Suppressor macrophage (primary cell): ENCODE results near the gene PPIH.
"Not testable (repeated sequence)": the region's sequence is repeated elsewhere in the genome, so short reads cannot be mapped to it uniquely, and the experiment has no call there.

Source experiments
- DNase-seq, 4 experiments: peaks; one replicate each; pipeline ENCODE4 v3.0.0-alpha.2; 2020 to 2022

Gene PPIH

GRCh38 chr1:42682739-42683531 lies 24.7 kb downstream of the PPIH start:
- peak; percentile 92 to 97 (median 96) for DNase-seq

DNA sequence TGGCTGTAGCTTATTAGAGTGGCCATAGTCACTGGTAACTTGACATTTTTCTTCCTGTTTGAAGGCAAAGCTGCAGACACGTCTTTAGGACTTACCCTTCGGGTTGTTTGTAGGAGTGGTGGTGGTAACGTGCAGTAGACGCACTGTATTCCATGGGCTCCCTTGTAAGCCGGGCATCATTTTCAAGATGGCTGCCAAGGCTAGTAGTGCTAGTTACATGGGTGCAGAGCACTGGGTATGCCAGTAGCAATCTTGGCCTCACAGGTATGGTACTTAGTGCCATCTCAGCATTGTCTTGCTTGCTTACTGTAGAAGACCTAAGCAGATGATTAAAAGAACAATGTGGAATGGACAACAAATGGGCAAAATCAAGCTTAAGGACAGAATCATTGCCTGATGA lies 25.9 kb downstream of the PPIH start:
- peak in 2 of 4 experiments; percentile 4 to 10 for DNase-seq

DNA sequence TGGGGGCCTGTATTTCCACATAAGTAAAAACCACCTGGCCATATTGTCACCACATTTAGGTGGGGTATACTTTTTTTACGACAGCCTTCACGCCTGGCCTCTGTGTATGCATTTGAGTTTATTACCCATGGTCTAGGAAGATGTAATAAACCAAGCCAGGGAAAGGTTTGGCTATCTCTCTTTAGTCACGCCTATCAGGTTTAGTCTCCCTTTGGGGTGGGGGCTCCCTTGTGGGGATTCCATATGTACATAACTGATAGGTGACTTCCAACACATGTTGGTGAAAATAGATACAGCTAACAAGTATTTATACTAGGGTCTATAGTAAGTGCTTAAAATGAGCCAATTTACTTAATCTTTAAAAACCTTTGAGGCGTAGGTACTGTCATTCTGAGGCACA lies 28.2 kb downstream of the PPIH start:
- DNase-seq, result no peak

- no peak for DNase-seq
These were observed 31.7 kb downstream of the PPIH start for GRCh38 chr1:42689912-42690311.

DNA sequence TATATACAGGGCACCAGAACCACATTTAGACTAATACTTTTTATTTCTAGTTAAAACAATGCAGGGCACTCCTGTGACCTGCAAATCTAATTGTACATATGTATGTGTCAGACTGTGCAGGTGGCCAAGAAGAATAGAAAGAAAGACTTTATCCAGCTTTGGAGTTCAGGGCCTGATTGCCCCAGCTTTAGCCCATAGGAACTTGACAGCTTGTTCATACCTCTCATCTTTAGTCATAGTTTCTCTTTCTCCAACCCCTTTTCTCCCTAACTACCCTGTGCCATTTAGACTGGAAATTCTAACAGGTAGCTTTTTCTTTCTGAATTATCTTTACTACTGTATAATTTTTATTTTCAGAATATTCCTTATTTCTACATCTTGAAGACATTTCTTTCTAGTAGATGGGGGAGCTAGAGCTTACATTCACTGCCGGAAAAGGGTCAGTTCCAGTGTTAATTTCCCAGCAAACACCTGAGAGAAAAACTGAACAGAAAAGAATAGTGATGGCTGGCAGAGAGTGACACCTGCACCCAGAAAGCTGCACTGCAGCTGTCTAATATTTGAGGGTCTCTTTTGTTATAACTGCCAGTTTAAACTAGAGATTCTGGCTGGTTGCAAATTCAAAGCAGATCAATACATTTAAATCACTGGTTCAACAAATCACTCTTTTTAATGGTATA lies 32.4 kb downstream of the PPIH start:
- DNase-seq, result no peak

GRCh38 chr1:42691157-42691498 lies 32.9 kb downstream of the PPIH start:
- no peak for DNase-seq

DNA sequence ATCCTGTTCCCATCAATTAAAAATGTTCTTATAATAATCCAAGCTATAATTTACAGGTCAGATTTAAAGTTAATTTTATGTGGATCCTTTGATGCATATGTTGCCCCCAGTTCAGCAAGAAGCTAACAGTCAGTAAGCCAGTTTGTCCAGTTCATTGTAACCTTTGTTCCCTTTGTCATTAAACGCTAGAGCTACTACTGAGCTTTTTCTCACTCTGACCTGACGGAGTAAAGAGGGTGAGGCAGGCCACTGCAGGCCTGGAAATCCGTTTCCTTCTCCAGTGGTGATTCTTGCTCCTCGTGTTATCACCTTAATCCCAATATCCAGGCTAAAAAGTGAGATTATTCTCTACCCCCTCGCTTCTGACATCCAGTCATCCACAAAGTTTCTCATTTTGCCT lies 34.2 kb downstream of the PPIH start:
- DNase-seq, result no peak

DNA sequence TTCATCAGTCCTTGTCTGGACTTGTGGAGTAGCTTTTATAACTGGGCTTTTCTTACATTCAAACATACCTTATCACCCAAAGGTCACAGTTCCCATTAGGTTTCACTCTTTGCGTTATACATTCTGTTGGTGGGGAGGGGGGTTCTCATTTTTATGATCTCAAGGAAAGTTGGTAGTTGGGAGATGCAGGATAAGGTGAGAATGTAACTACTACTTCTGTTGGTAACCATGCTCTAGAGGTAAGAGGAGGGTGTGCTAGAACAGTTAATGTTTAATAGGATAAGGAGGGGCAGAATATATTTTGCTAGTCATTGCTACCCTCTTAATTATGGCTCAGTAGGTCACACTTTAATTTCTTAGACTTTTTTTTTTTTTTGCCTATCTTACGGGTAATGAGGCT lies 34.7 kb downstream of the PPIH start:
- DNase-seq, result no peak

DNA sequence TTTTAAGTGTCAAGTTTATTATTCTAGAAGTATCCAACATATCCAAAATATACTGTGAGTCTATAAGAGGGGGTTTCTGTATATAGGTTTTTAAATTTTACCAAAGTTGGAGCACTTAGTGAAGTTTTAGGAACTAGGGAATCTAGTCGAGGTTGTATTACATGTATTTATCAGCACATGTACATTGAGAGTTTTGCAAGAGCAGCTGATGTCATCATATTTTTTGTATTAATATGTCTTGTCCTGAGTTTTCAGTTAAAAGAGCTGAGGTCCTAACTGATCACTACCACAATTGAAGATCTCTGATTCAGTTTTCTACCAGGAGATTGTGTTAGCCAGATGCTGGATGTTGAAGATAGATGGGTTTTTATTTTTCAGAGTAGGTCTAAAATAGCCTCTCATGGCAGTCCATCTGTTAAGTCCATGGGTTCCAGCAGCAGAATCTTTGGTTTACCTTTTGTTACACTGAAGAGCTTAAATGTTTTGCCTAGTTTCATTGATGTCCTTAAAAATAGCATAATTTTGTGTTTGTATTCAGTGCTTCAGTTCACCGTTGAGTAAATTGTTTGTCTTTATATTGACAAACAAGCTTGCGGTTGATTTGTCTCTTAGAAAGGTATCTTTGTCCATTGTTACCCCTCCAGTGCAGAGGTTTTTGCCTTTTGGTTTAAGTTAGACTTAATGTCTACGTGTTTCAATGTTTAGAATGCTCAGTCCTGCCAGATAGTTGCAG lies 40.0 kb downstream of the PPIH start:
- DNase-seq, result no peak

DNA sequence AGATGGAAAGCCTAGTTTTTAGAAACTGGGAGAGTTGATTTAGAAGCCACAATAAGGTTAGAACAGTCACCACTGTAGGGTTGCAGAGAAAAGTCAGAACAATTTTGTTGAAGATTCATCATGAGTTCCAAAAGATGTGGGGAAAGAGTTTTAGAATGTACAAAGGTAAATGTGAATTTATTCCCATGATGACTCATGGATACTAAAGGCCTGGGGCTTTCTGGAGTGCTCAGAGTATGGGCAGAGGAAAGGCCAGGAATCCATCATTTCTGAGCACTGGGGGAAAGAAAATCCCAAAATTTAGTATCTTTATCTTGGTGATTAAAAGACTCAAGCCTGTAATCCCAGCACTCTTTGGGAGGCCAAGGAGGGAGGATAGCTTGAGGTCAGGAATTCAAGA lies 41.8 kb downstream of the PPIH start:
- DNase-seq, result no peak

GRCh38 chr1:42703888-42704464 lies 45.8 kb downstream of the PPIH start:
- DNase-seq, result no peak

DNA sequence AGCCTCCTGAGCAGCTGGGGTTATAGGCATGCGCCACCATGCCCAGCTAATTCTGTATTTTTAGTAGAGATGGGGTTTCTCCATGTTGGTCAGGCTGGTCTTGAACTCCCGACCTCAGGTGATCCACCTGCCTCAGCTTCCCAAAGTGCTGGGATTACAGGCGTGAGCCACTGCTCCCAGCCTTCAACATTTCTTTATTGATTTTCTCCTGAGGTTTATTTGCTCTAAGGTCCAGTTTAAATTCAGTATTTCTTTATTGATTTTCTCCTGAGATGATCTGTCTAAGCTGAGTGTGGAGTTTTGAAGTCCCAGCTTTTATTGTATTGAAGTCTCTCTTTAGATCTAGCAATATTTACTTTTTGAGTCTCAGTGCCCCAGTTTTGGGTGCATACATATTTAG lies 54.6 kb downstream of the PPIH start:
- not testable (repeated sequence) for DNase-seq

- no peak for DNase-seq
These were observed 55.1 kb downstream of the PPIH start for GRCh38 chr1:42713293-42713692.

- not testable (repeated sequence) for DNase-seq
These were observed 56.2 kb downstream of the PPIH start for GRCh38 chr1:42714441-42714840.

DNA sequence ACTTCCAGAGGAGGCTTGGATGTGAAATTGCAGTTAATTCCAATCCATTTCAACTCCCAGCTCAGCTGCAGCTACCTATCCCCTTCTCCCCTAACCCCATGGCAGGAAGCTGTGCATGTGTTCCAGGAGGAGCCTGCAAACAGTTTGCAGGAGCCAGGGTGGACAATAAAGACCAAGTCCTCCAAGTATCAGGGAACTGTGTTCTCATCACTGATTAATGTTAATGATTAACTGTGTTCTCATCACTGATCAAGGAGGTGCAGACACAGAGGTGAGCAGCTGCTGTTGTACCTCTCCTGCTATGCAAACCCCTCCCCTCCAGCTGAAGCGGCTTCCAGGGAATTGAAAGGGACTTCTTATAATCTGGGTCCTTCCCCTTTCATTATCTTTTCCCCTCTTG lies 62.6 kb downstream of the PPIH start:
- no peak for DNase-seq

GRCh38 chr1:42721926-42722325 lies 63.7 kb downstream of the PPIH start:
- DNase-seq, result no peak

GRCh38 chr1:42722403-42722802 lies 64.2 kb downstream of the PPIH start:
- not testable (repeated sequence) for DNase-seq

GRCh38 chr1:42723511-42723910 lies 65.3 kb downstream of the PPIH start:
- DNase-seq, result peak in 3 of 4 experiments; percentile 11 to 26 (median 23)

DNA sequence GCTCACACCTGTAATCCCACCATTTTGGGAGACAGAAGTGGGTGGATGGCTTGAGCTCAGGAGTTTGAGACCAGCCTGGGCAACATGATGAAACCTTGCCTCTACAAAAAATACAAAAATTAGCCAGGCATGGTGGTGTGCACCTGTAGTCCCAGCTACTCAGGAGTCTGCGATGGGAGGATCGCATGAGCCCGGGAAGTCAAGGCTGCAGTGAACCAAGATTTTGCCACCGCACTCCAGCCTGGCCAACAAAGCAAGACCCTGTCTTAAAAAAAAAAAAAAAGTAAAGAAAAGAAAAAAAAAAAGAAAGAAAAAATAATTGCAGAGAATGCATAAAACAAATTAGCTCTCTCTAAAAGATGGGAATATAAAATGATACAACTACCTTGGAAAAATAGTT lies 67.6 kb downstream of the PPIH start:
- not testable (repeated sequence) for DNase-seq
